SK-N-SH treated with all-trans-retinoic acid at 6 μM for 48 hours (cell line): ENCODE measurements around the gene GPSM1.

Experiments
- ATAC-seq: fragments of 200-7000 bp; cut with Tn5 transposase; 3 replicates; pipeline ENCODE4 v1.9.1; 2020; ENCODE audit warnings: mild to moderate bottlenecking, moderate library complexity
- ARNTL ChIP-seq: fragments of 450-650 bp; formaldehyde crosslinking; IDR thresholded peaks from 2 replicates; pipeline ENCODE4 v1.5.0; 2020; ENCODE audit warnings: low read depth, mild to moderate bottlenecking, moderate library complexity, borderline replicate concordance
- BACH2 ChIP-seq: fragments of 250-450 bp; sonication (Bioruptor Pico); IDR thresholded peaks from 2 replicates; pipeline ENCODE4 v1.9.0; 2021; ENCODE audit warnings: mild to moderate bottlenecking, borderline replicate concordance
- CSDC2 ChIP-seq: fragments of 250-450 bp; sonication (Bioruptor Pico); IDR thresholded peaks from 2 replicates; pipeline ENCODE4 v1.5.0; 2020; ENCODE audit warnings: mild to moderate bottlenecking, moderate library complexity
- ESRRG ChIP-seq: fragments of 250-450 bp; sonication (Bioruptor Pico); IDR thresholded peaks from 2 replicates; pipeline ENCODE4 v1.6.1; 2021; ENCODE audit warnings: mild to moderate bottlenecking
- GLIS3 ChIP-seq: fragments of 250-450 bp; sonication (Bioruptor Pico); IDR thresholded peaks from 2 replicates; pipeline ENCODE4 v1.5.0; 2020; ENCODE audit warnings: mild to moderate bottlenecking, moderate library complexity
- PPARA ChIP-seq: fragments of 250-450 bp; sonication (Bioruptor Pico); IDR thresholded peaks from 2 replicates; pipeline ENCODE4 v1.5.0; 2020; ENCODE audit warnings: mild to moderate bottlenecking, borderline replicate concordance
- RARB ChIP-seq: fragments of 250-450 bp; sonication (Bioruptor Pico); IDR thresholded peaks from 2 replicates; pipeline ENCODE4 v1.8.0; 2021; ENCODE audit warnings: mild to moderate bottlenecking, moderate library complexity
- SNAI2 ChIP-seq: fragments of 250-450 bp; sonication (Bioruptor Pico); IDR thresholded peaks from 2 replicates; pipeline ENCODE4 v1.5.0; 2020; ENCODE audit warnings: mild to moderate bottlenecking, moderate library complexity
- ZC3H10 ChIP-seq: fragments of 250-450 bp; sonication (Bioruptor Pico); IDR thresholded peaks from 2 replicates; pipeline ENCODE4 v1.5.1; 2021; ENCODE audit warnings: mild to moderate bottlenecking, moderate library complexity
- ZFP3 ChIP-seq: fragments of 250-450 bp; sonication (Bioruptor Pico); IDR thresholded peaks from 2 replicates; pipeline ENCODE4 v1.5.0; 2020; ENCODE audit warnings: mild to moderate bottlenecking, moderate library complexity
- ZFP30 ChIP-seq: fragments of 450-650 bp; formaldehyde crosslinking; IDR thresholded peaks from 2 replicates; pipeline ENCODE4 v1.5.0; 2022; ENCODE audit warnings: mild to moderate bottlenecking, moderate library complexity
- ZNF565 ChIP-seq: fragments of 450-650 bp; formaldehyde crosslinking; conservative IDR thresholded peaks from 2 replicates; pipeline ENCODE4 v1.5.0; 2020; ENCODE audit warnings: low read depth, mild to moderate bottlenecking, moderate library complexity
- ZNF70 ChIP-seq: fragments of 450-650 bp; formaldehyde crosslinking; IDR thresholded peaks from 2 replicates; pipeline ENCODE4 v1.5.0; 2020; ENCODE audit warnings: mild to moderate bottlenecking, moderate library complexity
- ZNF8 ChIP-seq: fragments of 450-650 bp; formaldehyde crosslinking; IDR thresholded peaks from 2 replicates; pipeline ENCODE4 v1.5.0; 2020; ENCODE audit warnings: mild to moderate bottlenecking, moderate library complexity
- TF ChIP-seq, protein P1 (sequence below): fragments of 250-450 bp; sonication (Bioruptor Pico); IDR thresholded peaks from 2 replicates; pipeline ENCODE4 v1.8.0; 2020; ENCODE audit warnings: mild to moderate bottlenecking, moderate library complexity, borderline replicate concordance
- TF ChIP-seq, protein P2 (sequence below): fragments of 250-450 bp; sonication (Bioruptor Pico); IDR thresholded peaks from 2 replicates; pipeline ENCODE4 v1.8.0; 2021; ENCODE audit warnings: low read depth, mild to moderate bottlenecking, moderate library complexity, borderline replicate concordance
- TF ChIP-seq, protein P3 (sequence below): fragments of 250-450 bp; sonication (Bioruptor Pico); IDR thresholded peaks from 2 replicates; pipeline ENCODE4 v1.5.1; 2021; ENCODE audit warnings: mild to moderate bottlenecking, moderate library complexity
- TF ChIP-seq, protein P4 (sequence below): fragments of 250-450 bp; sonication (Bioruptor Pico); IDR thresholded peaks from 2 replicates; pipeline ENCODE4 v1.5.1; 2020; ENCODE audit warnings: low read depth, mild to moderate bottlenecking, moderate library complexity
- TF ChIP-seq, protein P5 (sequence below): fragments of 250-450 bp; sonication (Bioruptor Pico); IDR thresholded peaks from 2 replicates; pipeline ENCODE4 v1.5.0; 2020; ENCODE audit warnings: mild to moderate bottlenecking, moderate library complexity

The GPSM1 gene

DNA sequence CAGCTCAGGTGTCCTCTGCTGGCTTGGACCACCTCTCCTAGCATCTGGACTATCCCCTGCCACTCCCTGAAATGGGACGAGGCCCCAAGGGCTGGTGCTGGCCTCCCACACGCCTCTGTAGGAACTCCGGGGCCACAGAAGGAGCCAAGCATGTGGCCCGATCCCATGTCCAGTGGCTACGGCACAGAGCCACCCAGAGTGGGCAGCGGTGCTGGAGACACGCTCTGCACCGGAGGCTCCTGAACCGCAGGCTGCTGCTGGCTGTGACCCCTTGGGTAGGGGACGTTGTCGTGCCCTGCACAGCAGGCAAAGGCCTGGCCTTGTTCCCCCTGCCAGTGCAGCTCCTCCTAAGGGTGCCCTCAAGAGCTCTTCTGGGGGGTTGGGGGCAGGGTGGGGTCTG is 52.6 kb downstream of the GPSM1 start:
- TF ChIP-seq ZC3H10 (CRISPR knock-in tag) = no peak
- TF ChIP-seq RARB (CRISPR knock-in tag) = no peak
- TF ChIP-seq ARNTL (CRISPR knock-in tag) = no peak
- no peak for TF ChIP-seq PPARA (CRISPR knock-in tag)
- TF ChIP-seq ESRRG (CRISPR knock-in tag) = no peak
- TF ChIP-seq, protein P1, sequence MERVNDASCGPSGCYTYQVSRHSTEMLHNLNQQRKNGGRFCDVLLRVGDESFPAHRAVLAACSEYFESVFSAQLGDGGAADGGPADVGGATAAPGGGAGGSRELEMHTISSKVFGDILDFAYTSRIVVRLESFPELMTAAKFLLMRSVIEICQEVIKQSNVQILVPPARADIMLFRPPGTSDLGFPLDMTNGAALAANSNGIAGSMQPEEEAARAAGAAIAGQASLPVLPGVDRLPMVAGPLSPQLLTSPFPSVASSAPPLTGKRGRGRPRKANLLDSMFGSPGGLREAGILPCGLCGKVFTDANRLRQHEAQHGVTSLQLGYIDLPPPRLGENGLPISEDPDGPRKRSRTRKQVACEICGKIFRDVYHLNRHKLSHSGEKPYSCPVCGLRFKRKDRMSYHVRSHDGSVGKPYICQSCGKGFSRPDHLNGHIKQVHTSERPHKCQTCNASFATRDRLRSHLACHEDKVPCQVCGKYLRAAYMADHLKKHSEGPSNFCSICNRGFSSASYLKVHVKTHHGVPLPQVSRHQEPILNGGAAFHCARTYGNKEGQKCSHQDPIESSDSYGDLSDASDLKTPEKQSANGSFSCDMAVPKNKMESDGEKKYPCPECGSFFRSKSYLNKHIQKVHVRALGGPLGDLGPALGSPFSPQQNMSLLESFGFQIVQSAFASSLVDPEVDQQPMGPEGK = no peak
- TF ChIP-seq, protein P2, sequence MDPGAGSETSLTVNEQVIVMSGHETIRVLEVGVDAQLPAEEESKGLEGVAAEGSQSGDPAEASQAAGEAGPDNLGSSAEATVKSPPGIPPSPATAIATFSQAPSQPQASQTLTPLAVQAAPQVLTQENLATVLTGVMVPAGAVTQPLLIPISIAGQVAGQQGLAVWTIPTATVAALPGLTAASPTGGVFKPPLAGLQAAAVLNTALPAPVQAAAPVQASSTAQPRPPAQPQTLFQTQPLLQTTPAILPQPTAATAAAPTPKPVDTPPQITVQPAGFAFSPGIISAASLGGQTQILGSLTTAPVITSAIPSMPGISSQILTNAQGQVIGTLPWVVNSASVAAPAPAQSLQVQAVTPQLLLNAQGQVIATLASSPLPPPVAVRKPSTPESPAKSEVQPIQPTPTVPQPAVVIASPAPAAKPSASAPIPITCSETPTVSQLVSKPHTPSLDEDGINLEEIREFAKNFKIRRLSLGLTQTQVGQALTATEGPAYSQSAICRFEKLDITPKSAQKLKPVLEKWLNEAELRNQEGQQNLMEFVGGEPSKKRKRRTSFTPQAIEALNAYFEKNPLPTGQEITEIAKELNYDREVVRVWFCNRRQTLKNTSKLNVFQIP (CRISPR knock-in tag) = no peak
- no peak for TF ChIP-seq ZNF565 (CRISPR knock-in tag)
- TF ChIP-seq ZNF70 (CRISPR knock-in tag) = no peak
- TF ChIP-seq BACH2 (CRISPR knock-in tag) = no peak
- TF ChIP-seq, all 23 proteins: peak for 0
- ATAC-seq = no peak

DNA sequence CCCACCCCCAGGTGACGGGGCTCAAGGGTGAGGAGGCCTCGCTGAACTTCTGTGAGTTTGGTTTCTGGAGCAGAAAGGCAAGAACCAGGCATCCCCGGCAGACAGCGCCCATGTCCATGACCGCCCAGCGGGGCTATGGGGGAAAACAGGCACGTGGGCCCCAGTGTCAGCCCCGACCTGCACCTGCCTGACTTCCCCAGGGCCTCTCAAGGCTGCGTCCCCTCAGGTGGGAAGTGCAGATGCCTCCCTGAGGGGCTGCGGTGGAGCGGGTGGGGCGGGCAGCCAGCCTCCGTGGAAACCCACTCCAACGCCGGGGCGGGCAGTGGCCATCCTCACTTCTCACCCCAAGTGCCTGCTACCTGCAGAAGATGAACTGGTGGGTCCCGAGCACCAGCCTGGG is 53.0 kb downstream of the GPSM1 start:
- no peak for ATAC-seq
- no peak for TF ChIP-seq SNAI2 (CRISPR knock-in tag)
- TF ChIP-seq PPARA (CRISPR knock-in tag) = no peak
- no peak for TF ChIP-seq ZNF8 (CRISPR knock-in tag)
- TF ChIP-seq, protein P2 (CRISPR knock-in tag) = no peak
- TF ChIP-seq, protein P3, sequence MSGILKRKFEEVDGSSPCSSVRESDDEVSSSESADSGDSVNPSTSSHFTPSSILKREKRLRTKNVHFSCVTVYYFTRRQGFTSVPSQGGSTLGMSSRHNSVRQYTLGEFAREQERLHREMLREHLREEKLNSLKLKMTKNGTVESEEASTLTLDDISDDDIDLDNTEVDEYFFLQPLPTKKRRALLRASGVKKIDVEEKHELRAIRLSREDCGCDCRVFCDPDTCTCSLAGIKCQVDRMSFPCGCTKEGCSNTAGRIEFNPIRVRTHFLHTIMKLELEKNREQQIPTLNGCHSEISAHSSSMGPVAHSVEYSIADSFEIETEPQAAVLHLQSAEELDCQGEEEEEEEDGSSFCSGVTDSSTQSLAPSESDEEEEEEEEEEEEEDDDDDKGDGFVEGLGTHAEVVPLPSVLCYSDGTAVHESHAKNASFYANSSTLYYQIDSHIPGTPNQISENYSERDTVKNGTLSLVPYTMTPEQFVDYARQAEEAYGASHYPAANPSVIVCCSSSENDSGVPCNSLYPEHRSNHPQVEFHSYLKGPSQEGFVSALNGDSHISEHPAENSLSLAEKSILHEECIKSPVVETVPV (CRISPR knock-in tag) = no peak
- TF ChIP-seq ZFP30 (CRISPR knock-in tag) = no peak
- TF ChIP-seq, protein P1 = no peak
- no peak for TF ChIP-seq ZFP3 (CRISPR knock-in tag)
- TF ChIP-seq ZC3H10 (CRISPR knock-in tag) = no peak
- TF ChIP-seq CSDC2 = no peak
- no peak for TF ChIP-seq GLIS3
- TF ChIP-seq ZNF70 (CRISPR knock-in tag) = no peak
- TF ChIP-seq, protein P4, sequence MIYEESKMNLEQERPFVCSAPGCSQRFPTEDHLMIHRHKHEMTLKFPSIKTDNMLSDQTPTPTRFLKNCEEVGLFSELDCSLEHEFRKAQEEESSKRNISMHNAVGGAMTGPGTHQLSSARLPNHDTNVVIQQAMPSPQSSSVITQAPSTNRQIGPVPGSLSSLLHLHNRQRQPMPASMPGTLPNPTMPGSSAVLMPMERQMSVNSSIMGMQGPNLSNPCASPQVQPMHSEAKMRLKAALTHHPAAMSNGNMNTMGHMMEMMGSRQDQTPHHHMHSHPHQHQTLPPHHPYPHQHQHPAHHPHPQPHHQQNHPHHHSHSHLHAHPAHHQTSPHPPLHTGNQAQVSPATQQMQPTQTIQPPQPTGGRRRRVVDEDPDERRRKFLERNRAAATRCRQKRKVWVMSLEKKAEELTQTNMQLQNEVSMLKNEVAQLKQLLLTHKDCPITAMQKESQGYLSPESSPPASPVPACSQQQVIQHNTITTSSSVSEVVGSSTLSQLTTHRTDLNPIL = no peak
- TF ChIP-seq, protein P5, sequence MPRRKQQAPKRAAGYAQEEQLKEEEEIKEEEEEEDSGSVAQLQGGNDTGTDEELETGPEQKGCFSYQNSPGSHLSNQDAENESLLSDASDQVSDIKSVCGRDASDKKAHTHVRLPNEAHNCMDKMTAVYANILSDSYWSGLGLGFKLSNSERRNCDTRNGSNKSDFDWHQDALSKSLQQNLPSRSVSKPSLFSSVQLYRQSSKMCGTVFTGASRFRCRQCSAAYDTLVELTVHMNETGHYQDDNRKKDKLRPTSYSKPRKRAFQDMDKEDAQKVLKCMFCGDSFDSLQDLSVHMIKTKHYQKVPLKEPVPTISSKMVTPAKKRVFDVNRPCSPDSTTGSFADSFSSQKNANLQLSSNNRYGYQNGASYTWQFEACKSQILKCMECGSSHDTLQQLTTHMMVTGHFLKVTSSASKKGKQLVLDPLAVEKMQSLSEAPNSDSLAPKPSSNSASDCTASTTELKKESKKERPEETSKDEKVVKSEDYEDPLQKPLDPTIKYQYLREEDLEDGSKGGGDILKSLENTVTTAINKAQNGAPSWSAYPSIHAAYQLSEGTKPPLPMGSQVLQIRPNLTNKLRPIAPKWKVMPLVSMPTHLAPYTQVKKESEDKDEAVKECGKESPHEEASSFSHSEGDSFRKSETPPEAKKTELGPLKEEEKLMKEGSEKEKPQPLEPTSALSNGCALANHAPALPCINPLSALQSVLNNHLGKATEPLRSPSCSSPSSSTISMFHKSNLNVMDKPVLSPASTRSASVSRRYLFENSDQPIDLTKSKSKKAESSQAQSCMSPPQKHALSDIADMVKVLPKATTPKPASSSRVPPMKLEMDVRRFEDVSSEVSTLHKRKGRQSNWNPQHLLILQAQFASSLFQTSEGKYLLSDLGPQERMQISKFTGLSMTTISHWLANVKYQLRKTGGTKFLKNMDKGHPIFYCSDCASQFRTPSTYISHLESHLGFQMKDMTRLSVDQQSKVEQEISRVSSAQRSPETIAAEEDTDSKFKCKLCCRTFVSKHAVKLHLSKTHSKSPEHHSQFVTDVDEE (CRISPR knock-in tag) = no peak
- no peak for TF ChIP-seq RARB (CRISPR knock-in tag)
